Caki2 (cell line): ENCODE data around the gene SPECC1L. TPM values are rescaled to one million over a fixed set of nuclear protein-coding genes. Genes with fewer than 3 reads are reported as not detected.

ENCODE experiments used
- DNase-seq: peaks from one replicate; pipeline ENCODE4 v3.0.0-alpha.2; 2015; ENCODE audit warnings: low read depth
- in situ Hi-C: cut with HindIII; loops from 2 replicates; pipeline ENCODE4 v1.10.0; 2016; ENCODE audit warnings: low sequenced_read_pairs, low pct_unique_long_range_greater_than_20kb, mixed read lengths
- total RNA-seq: library from RNA; depleted of rRNA; stranded (reverse); fragments of >200 nt; shearing (Covaris generic); gene quantifications from 2 replicates; pipeline ENCODE4 v1.2.3, GENCODE V29; 2014; ENCODE audit warnings: low replicate concordance

Gene SPECC1L
- total RNA-seq, 1 experiment from 2014 or later = 6.7 TPM

DNA sequence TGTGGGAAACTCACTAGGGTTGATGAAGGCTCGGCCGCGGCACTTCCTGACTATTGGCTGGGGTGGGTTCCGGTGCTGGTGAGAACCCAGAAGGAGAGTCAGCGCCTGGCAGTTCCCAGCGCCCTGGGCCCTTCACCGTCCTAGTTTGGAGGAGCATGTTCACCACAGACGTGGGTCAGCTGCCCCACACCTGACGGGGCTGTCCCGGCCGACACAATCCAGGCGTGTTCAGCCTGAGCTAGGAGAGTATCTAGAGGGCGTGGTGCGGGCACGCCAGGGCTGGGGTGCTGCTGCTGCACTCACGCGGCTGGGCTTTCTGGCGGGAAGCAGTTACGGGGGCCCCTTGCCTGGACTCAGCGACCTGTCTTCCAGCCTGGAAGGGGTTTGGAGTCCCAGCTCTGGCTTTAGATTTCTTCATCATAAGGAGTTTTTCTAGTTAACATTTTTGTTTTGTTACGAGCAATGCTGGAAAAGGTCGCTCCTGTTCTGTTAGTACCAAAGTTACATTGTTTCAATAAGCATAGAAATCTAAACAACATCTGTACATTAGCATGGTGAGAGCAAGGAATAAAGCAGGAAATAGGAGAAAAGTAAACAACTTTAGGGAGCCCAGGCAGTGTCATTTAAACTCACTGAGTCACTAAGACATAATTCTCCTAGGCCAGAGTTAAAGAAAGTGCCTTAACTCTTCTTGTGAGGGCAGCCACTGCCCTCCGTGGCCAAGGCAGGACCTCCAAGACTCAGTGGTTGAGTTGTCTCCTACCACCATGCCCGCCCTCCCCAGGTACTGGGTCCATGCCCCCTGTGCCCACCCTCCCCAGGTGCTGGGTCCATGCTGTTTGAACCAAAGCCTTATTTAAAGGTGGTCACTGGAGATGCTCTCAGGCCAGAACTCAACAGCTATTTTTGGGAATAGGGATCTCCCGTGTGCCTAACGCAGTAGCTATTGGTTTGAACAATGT, 144.6 kb downstream of the SPECC1L start:
- in situ Hi-C loops = no loop called here
- no peak for DNase-seq

GRCh38 chr22:24416095-24416494, 145.5 kb downstream of the SPECC1L start:
- in situ Hi-C loops = no loop called here
- DNase-seq = no peak

DNA sequence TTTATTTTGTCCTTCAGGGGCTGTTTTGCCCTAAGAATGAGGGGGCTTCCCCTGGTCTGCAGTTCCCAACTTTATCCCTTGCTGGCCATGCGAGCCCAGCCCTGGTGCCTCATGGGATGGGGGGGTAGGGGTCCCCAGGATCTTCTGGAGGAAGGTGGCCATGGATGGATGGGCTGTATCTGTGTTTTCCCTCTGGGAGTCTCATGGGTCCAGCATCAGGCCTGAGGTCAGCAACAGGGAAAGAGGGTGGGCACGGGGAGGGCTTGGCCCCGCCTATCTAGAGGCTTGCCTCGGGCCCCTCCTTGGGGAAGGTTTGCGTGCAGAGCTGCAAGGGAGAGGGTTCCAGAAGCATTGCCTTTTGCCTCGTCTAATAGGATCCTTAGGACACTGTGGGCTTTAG, 146.0 kb downstream of the SPECC1L start:
- no peak for DNase-seq
- in situ Hi-C loops = no loop called here

DNA sequence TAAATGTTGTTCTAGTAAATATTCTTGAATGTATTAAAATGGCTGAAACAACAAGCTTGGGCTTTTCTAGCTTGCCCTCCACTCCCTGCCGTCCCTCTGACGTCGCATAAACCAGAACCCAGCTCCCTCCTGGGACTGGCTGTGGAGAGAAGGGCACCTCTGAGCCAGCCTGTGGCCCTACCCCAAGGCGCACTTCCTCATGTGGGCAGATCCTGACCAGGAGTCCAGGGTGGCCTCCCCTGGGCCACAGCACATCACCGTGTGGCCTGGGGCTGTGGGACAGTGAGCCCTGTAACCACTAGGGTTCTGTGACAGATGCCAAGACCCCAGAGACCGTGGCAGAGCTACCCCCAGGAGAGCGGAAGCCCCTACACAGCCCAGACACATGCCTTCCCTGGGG, 146.6 kb downstream of the SPECC1L start:
- in situ Hi-C loops = no loop called here
- no peak for DNase-seq

GRCh38 chr22:24417901-24418641, 147.4 kb downstream of the SPECC1L start:
- in situ Hi-C loops = no loop called here
- DNase-seq = no peak

GRCh38 chr22:24418786-24419474, 148.3 kb downstream of the SPECC1L start:
- no peak for DNase-seq
- in situ Hi-C loops = no loop called here

GRCh38 chr22:24419475-24419850, 148.8 kb downstream of the SPECC1L start:
- in situ Hi-C loops = no loop called here

DNA sequence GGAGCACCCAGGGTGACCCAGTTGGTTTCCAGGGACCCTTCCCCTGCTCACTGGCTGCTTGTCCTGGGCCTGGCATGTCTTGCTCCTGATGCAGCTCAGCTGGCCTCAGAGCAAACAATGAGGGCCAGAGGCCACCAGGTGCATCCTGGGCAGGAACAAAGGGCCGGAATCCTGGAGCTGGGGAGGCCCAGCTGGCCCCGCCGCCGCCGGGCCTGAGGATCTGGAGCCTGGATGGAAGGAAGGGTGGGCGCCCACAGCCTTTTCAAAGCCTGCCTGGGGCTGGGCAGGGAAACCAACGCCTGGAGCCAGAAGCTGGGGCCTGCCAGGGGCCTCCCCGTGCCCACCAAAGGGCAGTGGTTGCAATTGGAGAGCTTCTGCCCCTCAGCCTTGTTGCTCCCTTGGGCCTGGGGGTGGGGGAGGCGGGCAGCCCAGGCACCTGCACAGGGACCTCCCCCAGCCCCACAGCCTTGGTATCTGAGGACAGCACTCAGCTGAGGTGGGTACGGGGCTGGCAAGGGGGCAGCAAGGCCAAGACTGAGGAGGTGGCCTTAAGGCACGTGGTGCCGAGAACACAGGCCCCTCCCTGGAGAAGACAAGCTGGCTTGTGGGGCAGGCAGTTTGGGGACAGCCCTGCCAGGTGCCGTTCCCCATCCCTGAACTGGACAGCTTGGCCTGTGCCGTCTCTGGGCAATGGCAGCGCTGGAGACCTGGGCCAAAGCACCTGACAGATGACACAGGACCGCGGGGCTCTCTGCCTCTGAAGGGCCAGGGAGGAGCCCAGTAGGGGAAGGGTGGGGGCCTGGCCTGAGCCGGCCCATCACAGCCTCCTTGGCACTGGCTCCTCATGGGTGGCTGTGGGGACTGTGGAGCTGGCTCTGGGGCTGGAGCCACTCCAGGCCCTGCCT, 149.7 kb downstream of the SPECC1L start:
- in situ Hi-C loops = no loop called here
- DNase-seq = no peak

More at GRCh38 chr22:24419475-24419850, 148.8 kb downstream of the SPECC1L start:
- no peak for DNase-seq

DNA sequence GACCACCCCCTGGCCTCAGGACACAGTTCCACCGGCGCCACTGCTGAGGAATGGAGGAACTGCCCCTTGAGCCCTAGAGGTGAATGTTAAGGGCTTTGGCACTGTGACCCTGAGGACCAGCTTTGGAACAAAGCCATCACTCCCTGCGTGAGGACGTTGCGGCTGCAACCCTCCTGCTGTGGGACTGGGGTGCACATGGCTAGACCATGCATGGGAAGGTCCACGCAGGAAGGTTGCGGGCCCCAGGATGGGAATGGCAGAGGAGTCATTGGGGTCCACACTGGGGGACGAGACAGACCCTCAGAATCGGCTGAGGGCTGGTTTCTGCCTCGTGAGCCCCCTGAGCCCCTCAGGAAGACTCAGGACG, 150.3 kb downstream of the SPECC1L start:
- no peak for DNase-seq
- in situ Hi-C loops = no loop called here

GRCh38 chr22:24421428-24421931, 150.8 kb downstream of the SPECC1L start:
- in situ Hi-C loops = no loop called here
- DNase-seq = no peak

DNA sequence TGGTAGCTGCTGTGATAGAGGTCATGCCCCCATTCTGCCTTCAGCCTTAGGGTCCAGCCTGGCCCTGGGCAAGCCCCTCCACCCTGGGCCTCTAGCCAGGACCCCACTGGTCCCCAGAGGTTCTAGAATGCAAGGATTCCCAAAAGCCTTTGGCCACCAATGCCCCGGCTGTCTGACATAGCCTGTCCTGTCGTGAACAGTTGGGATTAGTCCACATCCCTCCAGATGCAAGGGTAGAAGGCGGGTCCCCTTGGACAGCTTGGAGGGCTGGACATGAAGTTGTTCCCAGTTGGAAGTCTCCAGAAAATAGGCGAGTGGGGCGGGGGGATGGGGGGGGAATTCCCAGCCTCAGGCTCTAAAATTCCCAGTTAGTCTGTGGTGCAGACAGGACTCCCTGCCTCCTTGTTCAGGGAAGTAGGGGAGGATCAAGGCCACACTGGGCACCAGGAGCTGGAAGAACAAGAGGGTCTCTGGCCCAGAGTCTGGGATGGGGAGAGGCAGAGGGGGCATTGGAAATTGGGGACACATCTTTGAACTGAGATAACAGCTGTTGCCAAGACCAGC, 151.6 kb downstream of the SPECC1L start:
- in situ Hi-C loops = no loop called here
- no peak for DNase-seq

DNA sequence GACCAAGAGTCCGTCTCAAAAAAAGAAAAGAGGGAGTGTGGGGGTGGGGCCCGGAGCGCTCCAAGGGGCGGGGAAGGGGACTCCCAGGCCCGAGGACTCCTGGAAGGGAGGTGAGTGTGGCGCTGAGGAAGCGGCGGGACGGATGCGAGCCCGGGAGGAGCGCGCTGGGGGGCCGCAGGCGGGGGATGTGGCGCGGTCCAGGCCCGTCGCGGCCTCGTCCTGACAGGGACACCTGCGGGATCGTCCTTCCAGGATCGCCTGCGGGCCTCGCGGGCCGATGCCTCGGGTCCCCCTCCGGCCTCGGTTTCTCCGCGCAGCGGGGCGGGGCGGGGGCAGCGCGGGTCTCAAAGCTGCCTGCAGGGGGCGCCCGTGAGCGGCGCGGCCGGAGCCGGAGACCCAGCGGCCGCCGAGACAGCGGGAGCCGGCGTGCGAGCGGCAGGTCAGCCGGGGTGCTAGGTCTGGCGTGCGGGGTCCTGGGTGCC, 152.9 kb downstream of the SPECC1L start:
- DNase-seq = peak; percentile 33
- in situ Hi-C loops = no loop called here

DNA sequence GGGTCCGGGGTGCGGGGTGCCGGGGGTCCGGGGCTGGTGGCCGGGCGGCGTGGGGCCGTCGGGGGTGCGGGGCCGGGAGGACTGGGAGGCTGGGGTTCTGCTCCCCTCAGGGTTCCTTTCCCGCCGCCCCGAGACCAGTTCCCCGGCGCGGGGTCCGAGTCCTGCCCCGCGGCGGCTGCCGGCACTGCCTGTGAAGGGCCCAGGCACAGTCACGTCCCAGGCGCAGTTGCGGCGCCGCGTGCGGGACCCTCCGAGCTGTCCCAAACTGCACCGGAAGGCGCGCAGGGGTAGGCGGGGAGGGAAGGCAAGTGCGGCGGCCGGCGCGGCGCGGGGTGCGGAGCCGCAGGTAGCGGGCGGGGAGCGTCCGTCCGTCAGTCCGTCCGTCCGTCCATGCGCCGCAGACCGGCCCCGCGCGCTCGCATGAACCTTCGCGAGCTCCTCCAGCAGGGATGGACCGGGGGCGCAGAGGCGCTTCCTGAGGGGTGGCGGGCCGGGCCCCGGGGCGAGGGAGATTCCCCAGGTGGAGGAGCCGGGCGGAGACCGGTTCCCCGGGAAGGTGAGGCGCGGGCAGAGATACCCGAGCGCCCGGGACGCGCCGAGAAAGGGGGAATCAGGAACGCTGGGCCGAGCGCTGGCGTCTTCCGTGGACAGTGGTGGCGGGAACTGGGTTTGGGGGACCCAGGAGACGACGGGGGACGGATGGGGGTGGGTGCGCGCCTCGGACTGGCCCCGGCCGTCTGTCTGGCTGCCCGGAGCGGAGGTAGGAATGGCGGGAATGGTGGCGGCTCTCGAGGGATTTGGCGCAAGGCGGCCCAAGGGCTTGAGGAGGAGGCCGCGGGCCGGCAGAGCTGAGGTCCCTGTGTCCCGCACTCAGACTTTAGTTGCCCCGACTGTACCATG, 153.6 kb downstream of the SPECC1L start:
- in situ Hi-C loops = no loop called here
- DNase-seq = no peak

GRCh38 chr22:24424901-24425775, 154.5 kb downstream of the SPECC1L start:
- no peak for DNase-seq
- in situ Hi-C loops = no loop called here

DNA sequence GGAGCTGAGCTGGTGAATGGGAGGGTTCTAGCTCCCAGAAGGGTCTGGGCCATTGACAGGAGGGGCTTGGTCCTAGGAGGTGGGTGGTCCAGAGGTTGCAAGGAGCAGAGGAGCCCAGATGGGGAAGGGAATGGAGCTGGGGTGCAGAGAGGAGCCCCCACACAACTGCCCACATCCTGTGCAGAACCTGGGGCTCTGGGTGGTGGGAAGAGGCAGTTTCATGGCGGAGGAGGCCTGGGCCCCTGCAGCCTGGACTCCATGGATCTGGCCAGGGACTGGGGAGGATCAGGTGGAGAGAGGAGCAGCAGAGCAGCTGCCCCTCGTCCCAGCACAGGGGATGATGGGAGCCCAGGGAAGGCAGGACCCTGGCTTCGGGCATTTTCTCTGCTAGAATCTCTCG, 155.8 kb downstream of the SPECC1L start:
- in situ Hi-C loops = no loop called here

More for the DNA sequence above, 155.8 kb downstream of the SPECC1L start:
- no peak for DNase-seq
